Ecto neural progenitor cell (in vitro differentiated cells): Measurements from ENCODE around the gene ELMO2.

Experiments used
- DNase-seq: peaks from one replicate; pipeline ENCODE4 v3.0.0-alpha.2; 2018; ENCODE audit warnings: low spot score

The ELMO2 gene

GRCh38 chr20:46367967-46368901 is 38.2 kb downstream of the ELMO2 start:
- no peak for DNase-seq

GRCh38 chr20:46367234-46367633 is 39.2 kb downstream of the ELMO2 start:
- DNase-seq = no peak

GRCh38 chr20:46366826-46367225 is 39.6 kb downstream of the ELMO2 start:
- DNase-seq = no peak

- no peak for DNase-seq
These were observed 40.8 kb downstream of the ELMO2 start for GRCh38 chr20:46365487-46366220.

- no peak for DNase-seq
These were observed 41.5 kb downstream of the ELMO2 start for GRCh38 chr20:46364670-46365486.

GRCh38 chr20:46363874-46364669 is 42.3 kb downstream of the ELMO2 start:
- DNase-seq = peak; percentile 94

GRCh38 chr20:46362921-46363867 is 43.2 kb downstream of the ELMO2 start:
- no peak for DNase-seq

GRCh38 chr20:46361811-46362210 is 44.6 kb downstream of the ELMO2 start:
- DNase-seq = no peak

- DNase-seq = no peak
These were observed 45.0 kb downstream of the ELMO2 start for GRCh38 chr20:46361381-46361780.

- no peak for DNase-seq
These were observed 47.1 kb downstream of the ELMO2 start for GRCh38 chr20:46359233-46359751.

GRCh38 chr20:46358346-46359058 is 47.9 kb downstream of the ELMO2 start:
- DNase-seq = no peak

- DNase-seq = no peak
These were observed 49.3 kb downstream of the ELMO2 start for GRCh38 chr20:46357030-46357514.

- DNase-seq = no peak
These were observed 50.0 kb downstream of the ELMO2 start for GRCh38 chr20:46356195-46357029.

- no peak for DNase-seq
These were observed 50.6 kb downstream of the ELMO2 start for GRCh38 chr20:46355778-46356177.

- no peak for DNase-seq
These were observed 51.3 kb downstream of the ELMO2 start for GRCh38 chr20:46354920-46355654.

GRCh38 chr20:46354207-46354555 is 52.2 kb downstream of the ELMO2 start:
- DNase-seq = no peak

GRCh38 chr20:46353500-46354206 is 52.8 kb downstream of the ELMO2 start:
- DNase-seq = no peak
